ENCODE results near the gene BGLAP. TPM values are rescaled to one million over a fixed set of nuclear protein-coding genes. Genes with fewer than 3 reads are reported as not detected.
A peak's percentile ranks its signal among the peaks of the same experiment; 100 is the strongest.

Gene BGLAP
- total RNA-seq, 2 experiments from 2014 or later, result 1.3 to 3.0 TPM

DNA sequence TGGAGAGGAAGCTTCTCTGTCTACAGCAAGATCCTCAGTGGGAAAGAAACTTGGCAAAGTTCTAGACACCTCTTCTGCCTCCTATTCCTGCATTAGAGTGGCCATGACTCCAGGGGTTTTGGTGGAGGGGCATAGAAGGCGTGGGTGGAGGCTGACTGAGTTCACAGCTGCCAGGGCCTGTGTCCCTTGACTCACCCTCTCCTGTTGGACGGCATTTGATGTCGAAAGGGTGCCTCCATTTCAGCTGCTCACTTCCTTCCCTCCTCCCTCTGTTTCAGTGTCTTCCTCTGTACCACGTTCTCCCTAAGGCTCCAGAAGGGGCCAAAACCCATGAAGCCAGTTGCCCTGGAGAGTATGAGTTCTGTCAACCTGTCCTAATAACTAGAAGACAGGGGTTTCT lies 42.8 kb downstream of the BGLAP start:
- Mint-ChIP-seq H3K4me1 (peaks cover 38% of the 10 kb centered on the region), H3K27ac (no peak overlapping the region), H3K4me3 (peak overlapping the region; percentile 25), H3K27me3 (no peaks in the 10 kb centered on the region), H3K36me3 (ENCODE audit: low read depth) (peaks cover 16% of the 10 kb centered on the region), H3K9me3 (no peaks in the 10 kb centered on the region)
- POLR2A ChIA-PET, result no interaction called here
- CTCF ChIA-PET, result interaction anchor here (0.8 to 5.3 kb wide), 4 partner anchors 13 to 158 kb away, joined by 3 to 21 read pairs (median 8); partner anchors contain the start of gene VHLL
- DNase-seq, result no peak

DNA sequence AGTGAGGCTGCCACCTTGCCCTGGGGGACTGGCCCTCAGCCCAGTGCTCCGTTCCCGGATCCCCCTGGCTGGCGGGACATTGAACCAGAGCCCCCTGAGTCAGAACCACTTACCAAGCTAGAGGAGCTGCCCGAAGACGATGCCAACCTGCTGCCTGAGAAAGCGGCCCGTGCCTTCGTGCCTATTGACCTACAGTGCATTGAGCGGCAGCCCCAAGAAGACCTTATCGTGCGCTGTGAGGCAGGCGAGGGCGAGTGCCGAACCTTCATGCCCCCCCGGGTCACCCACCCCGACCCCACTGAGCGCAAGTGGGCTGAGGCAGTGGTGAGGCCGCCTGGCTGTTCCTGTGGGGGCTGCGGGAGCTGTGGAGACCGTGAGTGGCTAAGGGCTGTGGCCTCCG lies 43.5 kb downstream of the BGLAP start:
- Mint-ChIP-seq H3K27ac (no peak overlapping the region), H3K4me1 (peaks cover 33% of the 10 kb centered on the region), H3K27me3 (no peaks in the 10 kb centered on the region), H3K36me3 (ENCODE audit: low read depth) (peaks cover 16% of the 10 kb centered on the region), H3K4me3 (no peak overlapping the region), H3K9me3 (no peaks in the 10 kb centered on the region)
- ChIA-PET CTCF (interaction anchor here (0.8 to 3.2 kb wide), 2 partner anchors 14 to 20 kb away, joined by 3 to 11 read pairs; partner anchors contain the start of gene VHLL), POLR2A (no interaction called here)
- DNase-seq, result no peak

DNA sequence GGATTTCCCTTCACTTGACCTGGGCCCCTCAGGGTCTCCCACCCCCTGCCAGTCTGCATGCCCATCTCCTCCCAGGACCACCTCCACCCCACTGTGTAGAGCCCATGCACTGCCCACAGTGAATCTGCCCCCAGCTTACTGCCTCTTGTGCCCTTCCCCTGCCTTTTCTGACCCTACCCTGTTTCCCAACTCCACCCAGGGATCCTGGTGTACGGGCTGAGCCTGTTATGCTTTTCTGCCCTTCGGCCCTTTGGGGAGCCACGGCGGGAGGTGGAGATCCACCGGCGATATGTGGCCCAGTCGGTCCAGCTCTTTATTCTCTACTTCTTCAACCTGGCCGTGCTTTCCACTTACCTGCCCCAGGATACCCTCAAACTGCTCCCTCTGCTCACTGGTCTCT lies 44.1 kb downstream of the BGLAP start:
- peaks cover 16% of the 10 kb centered on the region for H3K36me3 Mint-ChIP-seq (ENCODE audit: low read depth)
- peaks cover 27% of the 10 kb centered on the region for H3K4me1 Mint-ChIP-seq
- H3K9me3 Mint-ChIP-seq, result no peaks in the 10 kb centered on the region
- ChIA-PET CTCF (interaction anchor here (0.5 to 1.9 kb wide), 2 partner anchors 33 to 328 kb away, joined by 3 to 6 read pairs; no protein-coding TSS in a partner anchor), POLR2A (no interaction called here)
- no peak for DNase-seq
- H3K27me3 Mint-ChIP-seq, result no peaks in the 10 kb centered on the region
- no peak overlapping the region for H3K27ac Mint-ChIP-seq
- H3K4me3 Mint-ChIP-seq, result no peak overlapping the region

DNA sequence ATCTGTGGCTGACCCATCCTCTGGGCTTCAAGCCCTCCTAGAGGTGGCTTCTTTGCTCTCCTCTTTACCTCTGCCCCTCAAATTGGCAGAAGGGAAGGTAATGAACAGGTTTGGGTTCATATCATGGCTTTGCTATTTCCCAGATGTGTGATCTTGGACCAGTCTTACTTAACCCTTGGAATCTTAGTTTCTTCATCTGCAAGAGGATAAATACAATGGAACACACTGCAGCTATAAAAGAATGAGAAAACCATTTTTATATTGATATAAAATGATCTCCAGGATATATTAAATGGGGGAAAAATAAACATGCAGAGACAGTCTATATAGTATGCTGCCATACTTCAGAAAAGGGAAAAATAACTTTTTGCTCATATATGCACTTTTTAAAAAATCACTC lies 47.9 kb downstream of the BGLAP start:
- no peaks in the 10 kb centered on the region for H3K9me3 Mint-ChIP-seq
- H3K4me1 Mint-ChIP-seq, result peaks cover 11% of the 10 kb centered on the region
- POLR2A ChIA-PET, result no interaction called here
- H3K27me3 Mint-ChIP-seq, result no peaks in the 10 kb centered on the region
- H3K27ac Mint-ChIP-seq, result no peak overlapping the region
- H3K36me3 Mint-ChIP-seq (ENCODE audit: low read depth), result peaks cover 16% of the 10 kb centered on the region
- DNase-seq, result no peak
- H3K4me3 Mint-ChIP-seq, result no peak overlapping the region
- CTCF ChIA-PET, result no interaction called here

DNA sequence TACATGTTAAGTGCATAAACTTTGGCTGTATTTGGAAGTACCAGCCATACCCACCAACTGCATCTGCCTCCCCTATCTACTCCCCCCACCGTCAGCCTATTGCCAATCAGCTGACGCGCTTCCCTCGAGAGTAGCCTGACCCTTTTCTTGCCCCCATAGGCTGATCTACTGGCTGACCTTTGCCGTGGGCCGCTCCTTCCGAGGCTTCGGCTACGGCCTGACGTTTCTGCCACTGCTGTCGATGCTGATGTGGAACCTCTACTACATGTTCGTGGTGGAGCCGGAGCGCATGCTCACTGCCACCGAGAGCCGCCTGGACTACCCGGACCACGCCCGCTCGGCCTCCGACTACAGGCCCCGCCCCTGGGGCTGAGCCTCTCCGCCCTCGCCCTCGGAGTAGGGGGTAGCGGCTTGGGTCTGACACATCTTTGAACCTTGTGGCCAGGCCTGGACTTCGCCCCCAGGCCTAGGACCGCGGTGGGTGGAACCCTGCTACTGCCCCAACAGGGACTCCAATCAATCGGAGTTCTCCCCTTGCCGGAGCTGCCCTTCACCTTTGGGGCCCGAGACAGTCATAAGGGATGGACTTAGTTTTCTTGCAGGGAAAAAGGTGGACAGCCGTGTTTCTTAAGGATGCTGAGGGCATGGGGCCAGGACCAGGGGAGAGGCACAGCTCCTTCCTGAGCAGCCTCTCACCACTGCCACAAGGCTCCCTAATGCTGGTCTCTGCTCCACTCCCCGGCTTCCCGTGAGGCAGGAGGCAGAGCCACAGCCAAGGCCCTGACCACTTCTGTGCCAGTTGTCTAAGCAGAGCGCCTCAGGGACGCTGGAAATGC lies 49.5 kb downstream of the BGLAP start:
- ChIA-PET CTCF (interaction anchor here (1.6 kb wide), 1 partner anchor 8 kb away, joined by 6 read pairs; the partner anchor contains the start of gene SMG5), POLR2A (no interaction called here)
- Mint-ChIP-seq H3K27ac (peak overlapping the region; percentile 25), H3K36me3 (ENCODE audit: low read depth) (peaks cover 11% of the 10 kb centered on the region), H3K27me3 (no peaks in the 10 kb centered on the region), H3K9me3 (no peaks in the 10 kb centered on the region), H3K4me3 (no peak overlapping the region), H3K4me1 (peaks cover 20% of the 10 kb centered on the region)
- peak; percentile 18 for DNase-seq

Other genes with a start within 250 kb of the BGLAP start
- 100 to 1,000 TPM; 235 to 273 TPM for gene SSR2, start 221.2 kb upstream of the BGLAP start, total RNA-seq
- gene UBQLN4, start 188.4 kb upstream of the BGLAP start, total RNA-seq, result 10 to 100 TPM; 30.8 to 34.0 TPM
- 10 to 100 TPM; 41.3 to 61.0 TPM for gene LAMTOR2, start 187.4 kb upstream of the BGLAP start, total RNA-seq
- under 1 TPM in 1 of 2 experiments, not detected in 1; 0.50 TPM for gene RAB25, start 181.0 kb upstream of the BGLAP start, total RNA-seq
- under 1 TPM; 0.02 to 0.05 TPM for gene MEX3A, start 159.7 kb upstream of the BGLAP start, total RNA-seq
- gene LMNA, start 127.5 kb upstream of the BGLAP start, total RNA-seq, result 10 to 100 TPM; 38.3 to 43.5 TPM
- gene SEMA4A, start 88.6 kb upstream of the BGLAP start, total RNA-seq, result 10 to 100 TPM; 35.3 to 37.8 TPM
- 10 to 100 TPM; 27.5 to 28.0 TPM for gene SLC25A44, start 48.1 kb upstream of the BGLAP start, total RNA-seq
- 10 to 100 TPM; 72.8 to 73.4 TPM for gene PMF1, start 29.2 kb upstream of the BGLAP start, total RNA-seq
- 1 to 10 TPM; 6.2 to 7.3 TPM for gene PAQR6, start 5.9 kb downstream of the BGLAP start, total RNA-seq
- gene SMG5, start 40.6 kb downstream of the BGLAP start, total RNA-seq, result 10 to 100 TPM; 68.0 to 68.1 TPM
- gene TMEM79, start 42.1 kb downstream of the BGLAP start, total RNA-seq, result 10 to 100 TPM; 11.6 to 14.4 TPM
- 10 to 100 TPM; 33.2 to 33.6 TPM for gene GLMP, start 53.5 kb downstream of the BGLAP start, total RNA-seq
- under 1 TPM in 1 of 2 experiments, not detected in 1; 0.52 TPM for gene VHLL, start 57.1 kb downstream of the BGLAP start, total RNA-seq
- gene CCT3, start 96.1 kb downstream of the BGLAP start, total RNA-seq, result 100 to 1,000 TPM; 186 to 228 TPM
- under 1 TPM; 0.50 to 0.89 TPM for gene TSACC, start 96.3 kb downstream of the BGLAP start, total RNA-seq
- gene RHBG, start 127.0 kb downstream of the BGLAP start, total RNA-seq, result not detected

Measured in activated CD4-positive, alpha-beta T cell treated with anti-CD3 and anti-CD28 coated beads, Interleukin-2, amount 10 ng/mL, durations not matched to agents 7 days and 5 days (primary cell).